ENCODE results near the gene ZNF827.

Gene ZNF827

DNA sequence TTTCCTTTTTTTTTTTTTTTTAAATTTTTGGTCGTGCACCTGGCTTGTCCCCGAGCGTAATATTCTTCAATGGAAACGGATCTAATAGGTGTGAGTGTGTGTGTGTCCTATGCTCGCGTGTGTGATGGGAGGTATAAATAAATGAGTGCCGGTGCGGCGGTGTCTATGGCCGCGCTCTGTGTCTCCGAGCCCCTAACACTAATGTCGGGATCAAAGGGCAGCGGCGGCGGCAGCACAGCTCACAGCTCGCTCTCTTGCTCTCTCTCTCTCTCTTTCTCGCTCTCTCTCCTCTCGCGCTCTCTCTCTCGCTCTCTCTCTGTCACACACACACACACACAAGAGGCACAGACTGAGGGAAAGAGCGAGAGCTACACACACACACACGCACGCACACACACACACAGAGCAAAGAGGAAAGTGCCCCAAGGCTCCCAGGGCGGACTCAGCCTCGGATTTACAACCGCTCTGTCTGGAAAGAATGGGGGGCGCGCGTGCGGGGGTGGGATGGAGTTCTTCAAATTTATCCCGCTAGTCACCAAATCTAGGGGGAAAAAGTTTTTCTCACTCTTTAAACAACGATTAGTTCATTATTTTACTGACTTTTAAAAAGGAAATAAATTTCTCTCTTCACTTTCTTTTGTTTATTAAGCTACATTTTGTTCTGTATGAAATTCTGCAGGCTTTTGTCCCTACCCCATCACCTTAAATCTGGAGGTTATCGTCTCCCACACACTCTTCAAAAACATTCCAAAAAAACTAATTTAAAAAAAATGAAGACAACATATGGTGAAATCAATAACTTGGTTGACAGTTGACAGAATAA is at the start of gene ZNF827 (continued):
- TF ChIP-seq, protein P1, sequence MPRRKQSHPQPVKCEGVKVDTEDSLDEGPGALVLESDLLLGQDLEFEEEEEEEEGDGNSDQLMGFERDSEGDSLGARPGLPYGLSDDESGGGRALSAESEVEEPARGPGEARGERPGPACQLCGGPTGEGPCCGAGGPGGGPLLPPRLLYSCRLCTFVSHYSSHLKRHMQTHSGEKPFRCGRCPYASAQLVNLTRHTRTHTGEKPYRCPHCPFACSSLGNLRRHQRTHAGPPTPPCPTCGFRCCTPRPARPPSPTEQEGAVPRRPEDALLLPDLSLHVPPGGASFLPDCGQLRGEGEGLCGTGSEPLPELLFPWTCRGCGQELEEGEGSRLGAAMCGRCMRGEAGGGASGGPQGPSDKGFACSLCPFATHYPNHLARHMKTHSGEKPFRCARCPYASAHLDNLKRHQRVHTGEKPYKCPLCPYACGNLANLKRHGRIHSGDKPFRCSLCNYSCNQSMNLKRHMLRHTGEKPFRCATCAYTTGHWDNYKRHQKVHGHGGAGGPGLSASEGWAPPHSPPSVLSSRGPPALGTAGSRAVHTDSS (tag by site-specific recombination; IDR thresholded peaks at IDR 0.05), result no peak
- no peak for TF ChIP-seq ZNF292 (tag by site-specific recombination; IDR thresholded peaks at IDR 0.05; ENCODE audit: borderline replicate concordance, low read depth)
- TF ChIP-seq, protein P2, sequence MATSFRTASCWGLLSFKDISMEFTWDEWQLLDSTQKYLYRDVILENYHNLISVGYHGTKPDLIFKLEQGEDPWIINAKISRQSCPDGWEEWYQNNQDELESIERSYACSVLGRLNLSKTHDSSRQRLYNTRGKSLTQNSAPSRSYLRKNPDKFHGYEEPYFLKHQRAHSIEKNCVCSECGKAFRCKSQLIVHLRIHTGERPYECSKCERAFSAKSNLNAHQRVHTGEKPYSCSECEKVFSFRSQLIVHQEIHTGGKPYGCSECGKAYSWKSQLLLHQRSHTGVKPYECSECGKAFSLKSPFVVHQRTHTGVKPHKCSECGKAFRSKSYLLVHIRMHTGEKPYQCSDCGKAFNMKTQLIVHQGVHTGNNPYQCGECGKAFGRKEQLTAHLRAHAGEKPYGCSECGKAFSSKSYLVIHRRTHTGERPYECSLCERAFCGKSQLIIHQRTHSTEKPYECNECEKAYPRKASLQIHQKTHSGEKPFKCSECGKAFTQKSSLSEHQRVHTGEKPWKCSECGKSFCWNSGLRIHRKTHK (tag by site-specific recombination; IDR thresholded peaks at IDR 0.05), result no peak
- peak; percentile 28; the same call in 1 of the 2 replicates for TF ChIP-seq KLF1 (tag by site-specific recombination; IDR thresholded peaks at IDR 0.05)
- no peak for TF ChIP-seq ZNF214 (tag by site-specific recombination; IDR thresholded peaks at IDR 0.05; ENCODE audit: borderline replicate concordance)
- TF ChIP-seq HOXD13 (CRISPR knock-in tag; IDR thresholded peaks at IDR 0.05; ENCODE audit: borderline replicate concordance), result no peak
- TF ChIP-seq ZSCAN30 (tag by site-specific recombination; IDR thresholded peaks at IDR 0.05), result peak; percentile 31; the same call in 1 of the 2 replicates
- TF ChIP-seq ZNF837 (tag by site-specific recombination; IDR thresholded peaks at IDR 0.05), result no peak
- 0 out of 2 replicates have a peak, but pooled peaks have one; percentile 31 for TF ChIP-seq ZNF169 (tag by site-specific recombination; IDR thresholded peaks at IDR 0.05)
- no peak for TF ChIP-seq ZNF654 (tag by site-specific recombination; IDR thresholded peaks at IDR 0.05; ENCODE audit: low read depth)
- TF ChIP-seq ZNF701 (tag by site-specific recombination; IDR thresholded peaks at IDR 0.05), result no peak
- TF ChIP-seq, protein P3, sequence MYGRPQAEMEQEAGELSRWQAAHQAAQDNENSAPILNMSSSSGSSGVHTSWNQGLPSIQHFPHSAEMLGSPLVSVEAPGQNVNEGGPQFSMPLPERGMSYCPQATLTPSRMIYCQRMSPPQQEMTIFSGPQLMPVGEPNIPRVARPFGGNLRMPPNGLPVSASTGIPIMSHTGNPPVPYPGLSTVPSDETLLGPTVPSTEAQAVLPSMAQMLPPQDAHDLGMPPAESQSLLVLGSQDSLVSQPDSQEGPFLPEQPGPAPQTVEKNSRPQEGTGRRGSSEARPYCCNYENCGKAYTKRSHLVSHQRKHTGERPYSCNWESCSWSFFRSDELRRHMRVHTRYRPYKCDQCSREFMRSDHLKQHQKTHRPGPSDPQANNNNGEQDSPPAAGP (tag by site-specific recombination; IDR thresholded peaks at IDR 0.05), result peak; percentile 47; the same call in 1 of the 2 replicates
- peak; percentile 99 for TF ChIP-seq PRDM1 (tag by site-specific recombination; IDR thresholded peaks at IDR 0.05)
- no peak for TF ChIP-seq ZNF658 (tag by site-specific recombination; IDR thresholded peaks at IDR 0.05)
- peak; percentile 88 for TF ChIP-seq ZEB2 (tag by site-specific recombination; IDR thresholded peaks at IDR 0.05)
- no peak for TF ChIP-seq ZNF426 (tag by site-specific recombination; IDR thresholded peaks at IDR 0.05)
- TF ChIP-seq ZNF211 (tag by site-specific recombination; IDR thresholded peaks at IDR 0.05; ENCODE audit: low read depth), result no peak
- no peak for TF ChIP-seq ZNF114 (tag by site-specific recombination; IDR thresholded peaks at IDR 0.05)
- TF ChIP-seq ZBTB48 (tag by site-specific recombination; IDR thresholded peaks at IDR 0.05), result peak; percentile 92
- no peak; the same call in 1 of the 2 replicates for TF ChIP-seq REPIN1 (tag by site-specific recombination; IDR thresholded peaks at IDR 0.05; ENCODE audit: low read depth)
- peak; percentile 99 for TF ChIP-seq ZNF596 (tag by site-specific recombination; IDR thresholded peaks at IDR 0.05)
- no peak for TF ChIP-seq ZNF747 (tag by site-specific recombination; IDR thresholded peaks at IDR 0.05)
- TF ChIP-seq ZNF2 (tag by site-specific recombination; IDR thresholded peaks at IDR 0.05), result peak; percentile 92
- TF ChIP-seq ZNF366 (tag by site-specific recombination; conservative IDR thresholded peaks at IDR 0.05), result peak; percentile 89
- TF ChIP-seq, protein P4, sequence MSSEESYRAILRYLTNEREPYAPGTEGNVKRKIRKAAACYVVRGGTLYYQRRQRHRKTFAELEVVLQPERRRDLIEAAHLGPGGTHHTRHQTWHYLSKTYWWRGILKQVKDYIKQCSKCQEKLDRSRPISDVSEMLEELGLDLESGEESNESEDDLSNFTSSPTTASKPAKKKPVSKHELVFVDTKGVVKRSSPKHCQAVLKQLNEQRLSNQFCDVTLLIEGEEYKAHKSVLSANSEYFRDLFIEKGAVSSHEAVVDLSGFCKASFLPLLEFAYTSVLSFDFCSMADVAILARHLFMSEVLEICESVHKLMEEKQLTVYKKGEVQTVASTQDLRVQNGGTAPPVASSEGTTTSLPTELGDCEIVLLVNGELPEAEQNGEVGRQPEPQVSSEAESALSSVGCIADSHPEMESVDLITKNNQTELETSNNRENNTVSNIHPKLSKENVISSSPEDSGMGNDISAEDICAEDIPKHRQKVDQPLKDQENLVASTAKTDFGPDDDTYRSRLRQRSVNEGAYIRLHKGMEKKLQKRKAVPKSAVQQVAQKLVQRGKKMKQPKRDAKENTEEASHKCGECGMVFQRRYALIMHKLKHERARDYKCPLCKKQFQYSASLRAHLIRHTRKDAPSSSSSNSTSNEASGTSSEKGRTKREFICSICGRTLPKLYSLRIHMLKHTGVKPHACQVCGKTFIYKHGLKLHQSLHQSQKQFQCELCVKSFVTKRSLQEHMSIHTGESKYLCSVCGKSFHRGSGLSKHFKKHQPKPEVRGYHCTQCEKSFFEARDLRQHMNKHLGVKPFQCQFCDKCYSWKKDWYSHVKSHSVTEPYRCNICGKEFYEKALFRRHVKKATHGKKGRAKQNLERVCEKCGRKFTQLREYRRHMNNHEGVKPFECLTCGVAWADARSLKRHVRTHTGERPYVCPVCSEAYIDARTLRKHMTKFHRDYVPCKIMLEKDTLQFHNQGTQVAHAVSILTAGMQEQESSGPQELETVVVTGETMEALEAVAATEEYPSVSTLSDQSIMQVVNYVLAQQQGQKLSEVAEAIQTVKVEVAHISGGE (tag by site-specific recombination; conservative IDR thresholded peaks at IDR 0.05; ENCODE audit: low read depth), result peak; percentile 58
- no peak for TF ChIP-seq ZNF350 (tag by site-specific recombination; IDR thresholded peaks at IDR 0.05)
- TF ChIP-seq, protein P5, sequence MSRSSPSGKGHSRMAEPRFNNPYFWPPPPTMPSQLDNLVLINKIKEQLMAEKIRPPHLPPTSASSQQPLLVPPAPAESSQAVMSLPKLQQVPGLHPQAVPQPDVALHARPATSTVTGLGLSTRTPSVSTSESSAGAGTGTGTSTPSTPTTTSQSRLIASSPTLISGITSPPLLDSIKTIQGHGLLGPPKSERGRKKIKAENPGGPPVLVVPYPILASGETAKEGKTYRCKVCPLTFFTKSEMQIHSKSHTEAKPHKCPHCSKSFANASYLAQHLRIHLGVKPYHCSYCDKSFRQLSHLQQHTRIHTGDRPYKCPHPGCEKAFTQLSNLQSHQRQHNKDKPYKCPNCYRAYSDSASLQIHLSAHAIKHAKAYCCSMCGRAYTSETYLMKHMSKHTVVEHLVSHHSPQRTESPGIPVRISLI (tag by site-specific recombination; IDR thresholded peaks at IDR 0.05), result no peak

Measured in HEK293 (cell line).